AG09309 (cell line): Measurements from ENCODE around the gene DIRAS3.
"Not testable (repeated sequence)": the region's sequence is repeated elsewhere in the genome, so short reads cannot be mapped to it uniquely, and the experiment has no call there.

Experiments used
- DNase-seq: peaks from one replicate; pipeline ENCODE4 v3.0.0-alpha.2; 2010; ENCODE audit warnings: low read depth
- H3K4me3 ChIP-seq: 2 replicates; pipeline ENCODE4 v1.5.1; 2011; ENCODE audit warnings: mild to moderate bottlenecking, low read depth, low read length, moderate library complexity; ENCODE audit not compliant: control insufficient read depth
- TF ChIP-seq, protein P1 (sequence below): IDR thresholded peaks from 2 replicates; pipeline ENCODE4 v1.5.1; 2011; ENCODE audit warnings: mild to moderate bottlenecking, low read depth, low read length, inconsistent platforms; ENCODE audit not compliant: insufficient read depth, control insufficient read depth; ENCODE audit errors: missing control alignments

Gene DIRAS3

DNA sequence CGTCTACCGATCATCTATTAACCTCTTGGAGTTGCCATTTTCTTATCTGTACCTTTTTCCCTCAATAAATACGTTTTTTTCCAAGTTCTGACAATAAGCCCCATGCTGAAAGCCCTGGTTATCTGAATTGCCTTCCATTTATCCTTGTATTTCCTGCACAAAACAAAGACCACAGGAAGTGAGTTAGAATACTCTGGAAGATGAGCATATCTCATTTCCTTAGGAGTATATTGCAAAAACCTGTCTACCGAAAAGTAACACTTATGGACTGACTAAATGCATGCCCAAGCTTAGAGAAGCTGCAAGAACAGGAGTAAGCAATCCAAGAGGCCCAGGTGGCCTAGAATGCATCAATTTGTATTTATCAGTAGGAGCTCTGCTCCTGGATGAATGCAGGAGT lies 39.9 kb downstream of the DIRAS3 start:
- TF ChIP-seq, protein P1, sequence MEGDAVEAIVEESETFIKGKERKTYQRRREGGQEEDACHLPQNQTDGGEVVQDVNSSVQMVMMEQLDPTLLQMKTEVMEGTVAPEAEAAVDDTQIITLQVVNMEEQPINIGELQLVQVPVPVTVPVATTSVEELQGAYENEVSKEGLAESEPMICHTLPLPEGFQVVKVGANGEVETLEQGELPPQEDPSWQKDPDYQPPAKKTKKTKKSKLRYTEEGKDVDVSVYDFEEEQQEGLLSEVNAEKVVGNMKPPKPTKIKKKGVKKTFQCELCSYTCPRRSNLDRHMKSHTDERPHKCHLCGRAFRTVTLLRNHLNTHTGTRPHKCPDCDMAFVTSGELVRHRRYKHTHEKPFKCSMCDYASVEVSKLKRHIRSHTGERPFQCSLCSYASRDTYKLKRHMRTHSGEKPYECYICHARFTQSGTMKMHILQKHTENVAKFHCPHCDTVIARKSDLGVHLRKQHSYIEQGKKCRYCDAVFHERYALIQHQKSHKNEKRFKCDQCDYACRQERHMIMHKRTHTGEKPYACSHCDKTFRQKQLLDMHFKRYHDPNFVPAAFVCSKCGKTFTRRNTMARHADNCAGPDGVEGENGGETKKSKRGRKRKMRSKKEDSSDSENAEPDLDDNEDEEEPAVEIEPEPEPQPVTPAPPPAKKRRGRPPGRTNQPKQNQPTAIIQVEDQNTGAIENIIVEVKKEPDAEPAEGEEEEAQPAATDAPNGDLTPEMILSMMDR = no peak
- no peak for DNase-seq
- no peak overlapping the region for H3K4me3 ChIP-seq

DNA sequence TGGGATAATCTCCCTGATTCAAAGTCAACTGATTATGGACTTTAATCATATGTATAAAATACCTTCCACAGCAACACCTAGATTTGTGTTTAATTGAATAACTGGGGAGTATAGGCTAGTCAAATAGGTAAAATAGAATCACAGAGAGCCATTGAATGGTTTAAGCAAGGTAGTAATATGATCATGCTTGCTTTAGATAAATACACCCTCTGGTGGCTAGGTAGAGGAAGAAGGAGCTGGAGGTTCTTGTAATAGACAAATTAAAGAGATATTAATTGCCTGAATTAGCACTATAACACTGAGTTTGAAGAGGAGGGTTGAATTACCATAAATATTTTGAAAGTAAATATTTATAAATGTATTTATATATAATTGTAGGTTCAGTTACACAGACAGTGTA lies 40.3 kb downstream of the DIRAS3 start:
- no peak for DNase-seq
- TF ChIP-seq, protein P1 = peak; percentile 46
- no peak overlapping the region for H3K4me3 ChIP-seq

DNA sequence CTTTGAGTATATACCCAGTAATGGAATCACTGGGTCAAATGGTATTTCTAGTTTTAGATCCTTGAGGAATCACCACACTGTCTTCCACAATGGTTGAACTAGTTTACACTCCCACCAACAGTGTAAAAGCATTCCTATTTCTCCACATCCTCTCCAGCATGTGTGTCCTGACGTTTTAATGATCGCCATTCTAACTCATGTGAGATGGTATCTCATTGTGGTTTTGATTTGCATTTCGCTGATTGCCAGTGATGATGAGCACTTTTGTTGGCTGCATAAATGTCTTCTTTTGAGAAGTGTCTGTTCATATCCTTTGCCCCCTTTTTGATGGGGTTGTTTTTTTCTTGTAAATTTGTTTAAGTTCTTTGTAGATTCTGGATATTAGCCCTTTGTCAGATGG lies 46.8 kb downstream of the DIRAS3 start:
- not testable (repeated sequence) for H3K4me3 ChIP-seq, DNase-seq

DNA sequence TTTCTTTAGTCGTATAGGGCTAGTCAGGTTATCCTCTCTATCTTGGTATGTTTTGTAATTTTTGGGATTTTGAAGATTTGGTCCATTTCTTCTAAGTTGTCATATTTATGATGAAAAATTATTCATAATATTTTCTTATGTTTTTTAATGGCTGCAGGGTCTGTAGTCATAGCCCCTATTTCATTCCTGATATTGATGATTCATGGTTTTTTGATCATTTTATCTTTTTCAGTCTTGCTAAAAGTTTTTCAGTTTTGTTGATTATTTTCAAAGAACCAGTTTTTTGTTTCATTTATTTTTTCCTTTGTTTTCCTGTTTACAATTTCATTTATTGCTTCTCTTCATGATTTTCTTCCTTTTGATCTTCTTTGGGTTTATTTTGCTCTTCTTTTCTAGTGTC lies 50.2 kb downstream of the DIRAS3 start:
- TF ChIP-seq, protein P1 = no peak
- H3K4me3 ChIP-seq = no peak overlapping the region
- DNase-seq = no peak

DNA sequence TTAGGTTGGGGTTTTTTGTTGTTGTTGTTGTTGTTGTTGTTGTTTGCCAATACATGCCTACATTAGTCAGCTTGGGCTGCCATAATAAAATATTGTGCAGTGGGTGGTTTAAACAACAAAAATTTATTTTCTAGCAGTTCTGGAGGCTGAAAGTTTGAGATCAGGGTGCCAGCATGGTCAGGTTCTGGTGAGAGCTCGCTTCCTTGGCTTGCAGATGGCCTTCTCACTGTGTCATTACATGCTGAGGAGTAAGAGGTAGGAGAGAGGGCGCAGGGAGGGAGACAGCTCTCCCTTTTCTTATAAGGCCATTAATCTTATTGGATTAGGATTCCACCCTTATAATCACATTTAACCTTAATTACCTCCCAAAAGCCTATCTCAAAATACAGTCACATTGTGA lies 52.7 kb downstream of the DIRAS3 start:
- TF ChIP-seq, protein P1 = no peak
- no peak for DNase-seq
- no peak overlapping the region for H3K4me3 ChIP-seq
